HG02678 (cell line): ENCODE measurements around the gene APELA.

ENCODE experiments used
- ATAC-seq: cut with Tn5 transposase; IDR thresholded peaks from one replicate; pipeline ENCODE4 v1.9.1; 2021; ENCODE audit warnings: mild to moderate bottlenecking, moderate library complexity; ENCODE audit not compliant: unreplicated experiment

Gene APELA, protein sequence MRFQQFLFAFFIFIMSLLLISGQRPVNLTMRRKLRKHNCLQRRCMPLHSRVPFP

GRCh38 chr4:164876700-164877324, at the start of gene APELA:
Gene APELA, plus strand, starts transcription at chr4:164877178. Its CDS starts 154 bp downstream, at chr4:164877332.
- peak; percentile 100 for ATAC-seq

- no peak for ATAC-seq
Observed at GRCh38 chr4:164828955-164829354, 48.0 kb upstream of the APELA start.

GRCh38 chr4:164846566-164846965, 30.4 kb upstream of the APELA start:
- ATAC-seq: no peak

DNA sequence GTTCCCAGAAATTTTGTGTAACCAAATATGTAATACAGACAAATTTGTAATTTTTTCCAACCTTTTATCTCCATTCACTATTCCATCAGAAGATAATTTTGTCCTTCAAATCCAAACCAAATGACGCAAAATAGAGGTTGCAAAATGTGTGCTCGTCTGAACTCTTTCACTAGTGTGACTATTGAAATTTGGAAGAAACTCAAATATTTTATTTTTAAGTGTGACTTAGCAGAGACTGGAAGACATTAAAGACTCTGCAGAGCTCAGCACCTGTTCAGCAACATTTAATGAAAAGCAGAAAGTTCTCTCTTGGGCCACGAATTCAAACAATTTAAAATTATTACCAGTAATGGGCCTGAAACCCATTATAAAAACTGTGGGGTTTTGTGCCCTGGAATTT, 30.0 kb upstream of the APELA start:
- no peak for ATAC-seq

DNA sequence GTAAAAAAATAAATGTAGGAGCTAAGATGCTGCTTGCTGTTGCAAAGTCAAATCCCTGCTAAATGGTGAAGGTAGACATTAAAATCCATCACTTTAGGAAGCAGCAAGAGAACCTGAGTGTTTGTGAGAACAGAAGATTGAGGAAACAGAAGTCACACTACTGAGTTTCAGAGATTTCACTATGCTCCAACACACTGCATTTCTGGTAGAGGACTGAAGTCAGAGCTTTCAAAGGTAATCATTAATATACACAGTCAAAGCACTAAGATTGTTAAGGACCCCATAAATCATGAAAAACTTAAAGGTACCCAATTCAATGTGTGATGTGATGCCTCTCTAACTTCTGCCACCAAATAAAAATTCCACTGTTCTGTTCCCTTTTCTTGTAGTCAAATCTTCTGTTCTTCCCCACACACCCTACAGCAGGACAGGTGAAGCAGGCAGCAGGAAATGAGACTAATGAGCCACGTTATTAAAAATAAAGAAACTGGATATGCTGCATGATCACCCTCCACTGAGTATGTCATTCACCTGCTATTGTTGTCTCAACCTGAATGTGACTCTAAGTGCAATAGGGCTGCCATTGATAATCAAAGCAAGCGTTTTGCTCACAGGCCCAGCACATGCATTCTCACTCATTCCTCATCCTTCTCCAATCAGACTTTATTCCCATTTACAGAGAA, 28.9 kb upstream of the APELA start:
- peak; percentile 81 for ATAC-seq

DNA sequence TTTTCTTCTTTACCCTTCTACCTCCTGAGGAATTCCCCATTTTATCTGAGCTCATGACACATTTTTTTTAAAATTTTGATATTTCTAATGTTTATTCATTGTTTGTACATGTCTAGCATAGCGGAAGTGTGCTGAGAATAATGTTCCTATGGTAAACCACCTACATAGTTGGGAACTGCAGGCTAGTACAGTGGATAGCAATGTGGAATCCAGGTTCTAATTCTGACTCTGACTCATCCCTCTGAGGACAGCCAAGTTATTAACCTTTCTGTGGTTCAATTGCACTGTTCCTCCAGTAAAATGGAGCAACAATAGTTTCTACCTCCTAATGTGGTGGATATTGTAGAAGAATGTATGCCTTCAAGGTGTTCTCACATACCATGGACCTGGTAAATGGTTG, 20.6 kb upstream of the APELA start:
- no peak for ATAC-seq

- ATAC-seq: no peak
Observed at GRCh38 chr4:164866817-164867490, 10.0 kb upstream of the APELA start.

DNA sequence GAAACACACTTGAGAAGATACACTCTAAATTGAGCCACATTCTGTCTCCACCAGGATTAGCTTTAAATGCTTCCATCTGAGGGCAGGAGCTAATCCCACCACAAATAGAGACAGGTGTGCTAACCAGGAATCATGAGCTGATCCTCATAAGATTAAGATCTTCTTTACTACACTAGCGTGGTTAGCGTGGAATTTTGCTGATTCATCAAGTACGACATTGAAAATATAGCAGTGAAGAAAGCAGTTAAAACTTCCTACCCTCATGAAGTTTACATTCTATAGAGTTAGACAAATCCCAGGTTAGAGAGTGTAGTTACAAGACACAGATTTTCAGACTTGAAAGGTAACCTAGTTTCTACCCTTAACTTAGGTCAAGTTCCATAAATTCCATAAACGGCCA, 5.3 kb upstream of the APELA start:
- ATAC-seq: no peak

- no peak for ATAC-seq
Observed at GRCh38 chr4:164872481-164872880, 4.5 kb upstream of the APELA start.

GRCh38 chr4:164874789-164875188, 2.2 kb upstream of the APELA start:
- no peak for ATAC-seq

GRCh38 chr4:164880489-164881262, 3.7 kb downstream of the APELA start:
- ATAC-seq: no peak

DNA sequence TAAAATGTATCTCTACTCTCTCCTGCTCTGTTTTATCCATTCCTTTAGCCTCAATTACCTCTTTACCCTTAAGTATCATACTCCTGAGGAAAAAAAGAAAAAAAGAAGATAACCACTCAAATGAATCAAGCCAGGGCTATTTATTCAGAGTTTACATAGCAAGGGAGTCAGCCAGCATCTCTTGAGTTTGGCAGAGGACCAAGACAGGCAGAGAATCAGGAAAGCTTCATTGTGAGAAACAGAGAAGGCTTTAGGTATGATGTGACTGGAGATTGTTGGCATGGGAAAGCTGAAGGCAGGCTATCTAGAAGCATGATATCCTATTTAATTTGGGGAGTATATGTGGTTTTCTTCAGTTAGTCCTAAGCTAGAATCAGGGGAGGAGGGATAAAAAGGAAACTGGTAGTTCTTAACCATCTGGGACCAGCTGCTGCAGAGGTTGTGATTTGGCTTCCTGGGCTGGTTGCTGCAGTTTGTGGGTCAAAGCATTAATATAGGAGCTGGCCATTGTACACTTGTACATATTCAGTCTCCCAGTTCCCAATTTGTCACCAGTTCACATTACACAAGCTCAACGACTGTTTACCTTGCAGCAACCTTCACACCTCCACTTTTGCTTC, 11.2 kb downstream of the APELA start:
- ATAC-seq: peak; percentile 32

GRCh38 chr4:164890691-164891090, 13.7 kb downstream of the APELA start:
- ATAC-seq: no peak

GRCh38 chr4:164892018-164892417, 15.0 kb downstream of the APELA start:
- peak; percentile 90 for ATAC-seq

- peak; percentile 58 for ATAC-seq
Observed at GRCh38 chr4:164894702-164895101, 17.7 kb downstream of the APELA start.

- no peak for ATAC-seq
Observed at GRCh38 chr4:164902608-164903007, 25.6 kb downstream of the APELA start.

GRCh38 chr4:164904336-164904735, 27.4 kb downstream of the APELA start:
- ATAC-seq: no peak

DNA sequence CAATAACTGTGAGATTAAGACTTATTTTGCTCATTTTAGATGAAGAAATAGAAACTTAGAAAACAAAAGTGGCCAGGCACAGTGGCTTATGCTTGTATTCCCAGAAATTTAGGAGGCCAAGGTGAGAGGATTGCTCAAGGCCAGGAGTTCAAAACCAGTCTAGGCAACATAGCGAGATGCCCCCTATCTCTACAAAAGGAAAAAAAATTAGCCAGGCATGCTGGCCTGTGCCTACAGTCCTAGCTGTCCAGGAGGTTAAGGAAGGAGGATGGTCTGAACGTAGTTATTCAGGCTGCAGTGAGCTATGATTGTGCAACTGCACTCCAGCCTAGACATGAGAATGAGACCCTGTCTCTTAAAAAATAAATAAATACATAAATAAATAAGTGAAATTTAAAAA, 28.0 kb downstream of the APELA start:
- ATAC-seq: no peak

DNA sequence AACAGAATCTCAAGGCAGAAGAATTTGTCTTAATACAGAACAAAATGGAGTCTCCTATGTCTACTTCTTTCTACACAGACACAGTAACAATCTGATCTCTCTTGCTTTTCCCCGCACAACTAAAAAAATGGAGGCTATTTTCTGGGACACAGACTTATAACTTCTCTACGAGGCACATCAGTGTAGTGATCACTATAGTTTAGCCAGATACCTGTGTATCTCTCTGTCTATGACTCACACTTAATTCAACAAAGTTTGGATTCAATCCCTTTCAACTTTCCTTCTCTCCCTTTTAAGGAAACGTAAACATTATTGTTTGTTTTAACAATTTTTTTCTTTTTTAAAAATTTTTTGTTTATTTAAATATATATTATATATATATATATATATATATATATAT, 29.4 kb downstream of the APELA start:
- ATAC-seq: no peak

DNA sequence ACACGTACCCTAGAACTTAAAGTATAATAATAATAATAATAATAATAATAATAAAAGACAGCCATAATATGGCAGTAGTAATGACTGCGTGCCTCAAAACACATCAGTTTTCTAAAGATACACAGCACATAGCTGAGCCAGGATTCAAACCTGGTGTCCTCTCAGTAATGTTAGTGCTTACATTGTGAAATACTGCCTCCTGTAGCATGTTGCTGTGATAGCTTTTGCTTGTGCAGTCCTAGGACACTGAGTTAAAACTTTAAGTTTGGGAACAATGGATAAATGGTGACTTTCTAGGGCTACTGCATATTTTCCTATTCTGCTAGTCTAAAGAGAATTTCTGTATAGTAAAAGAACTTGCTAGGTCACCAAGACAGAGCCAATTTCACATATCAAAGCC, 36.5 kb downstream of the APELA start:
- peak; percentile 83 for ATAC-seq

- no peak for ATAC-seq
Observed at GRCh38 chr4:164918956-164919355, 42.0 kb downstream of the APELA start.
